Activated T-helper 1 cell treated with anti-CD3 and anti-CD28 coated beads, Interleukin-12 subunit alpha, Interleukin-12 subunit beta, Interleukin-2, Interleukin-4 antibody, amounts not matched to agents 30 ng/mL and 10 ng/mL and 1 ng/mL, durations not matched to agents 14 hours and 24 hours and 36 hours (primary cell): ENCODE data around the gene IFNAR2. TPM values are rescaled to one million over a fixed set of nuclear protein-coding genes. Genes with fewer than 3 reads are reported as not detected.
A peak's percentile ranks its signal among the peaks of the same experiment; 100 is the strongest.

Experiments
- DNase-seq: peaks from one replicate; pipeline ENCODE4 v3.0.0; 2021; ENCODE audit warnings: low spot score
- H3K27ac Mint-ChIP-seq: one replicate; pipeline ENCODE4 v1.8.0; 2021; ENCODE audit warnings: mild to moderate bottlenecking, mixed read lengths
- H3K27me3 Mint-ChIP-seq: one replicate; pipeline ENCODE4 v1.8.0; 2022; ENCODE audit warnings: mild to moderate bottlenecking, moderate library complexity, mixed read lengths; ENCODE audit not compliant: insufficient read depth
- H3K36me3 Mint-ChIP-seq: one replicate; pipeline ENCODE4 v1.8.0; 2021; ENCODE audit warnings: low read depth, mixed read lengths
- H3K4me1 Mint-ChIP-seq: one replicate; pipeline ENCODE4 v1.8.0; 2021; ENCODE audit warnings: low read depth, mixed read lengths
- H3K4me3 Mint-ChIP-seq: one replicate; pipeline ENCODE4 v1.8.0; 2021; ENCODE audit warnings: mild to moderate bottlenecking, moderate library complexity, mixed read lengths
- H3K9me3 Mint-ChIP-seq: one replicate; pipeline ENCODE4 v1.8.0; 2021; ENCODE audit warnings: mixed read lengths
- intact Hi-C: fragments of 100-400 bp; cut with micrococcal nuclease; formaldehyde crosslinking; loops from one replicate; pipeline ENCODE4 v1.15.1; 2024
- total RNA-seq: library from RNA; stranded (reverse); gene quantifications from 2 replicates; pipeline ENCODE4 v1.2.3, GENCODE V29; 2022

Gene IFNAR2
- total RNA-seq: 33.3 and 33.5 TPM in 2 replicates

GRCh38 chr21:33229784-33230544, at the start of gene IFNAR2:
Gene IFNAR2, plus strand, starts transcription at chr21:33229938. Its CDS starts 11,985 bp downstream, at chr21:33241923.
- peaks cover 23% of the 10 kb centered on the region for H3K36me3 Mint-ChIP-seq
- DNase-seq: peak; percentile 68
- peak within 1 kb of the TSS; percentile 88 for H3K4me3 Mint-ChIP-seq
- intact Hi-C loops: loop anchor here (1.0 to 5.0 kb wide), 5 partner anchors 8 to 738 kb away; partner anchors contain the start of genes GART and SON
- no peaks in the 10 kb centered on the region for H3K9me3 Mint-ChIP-seq
- peak within 1 kb of the TSS; percentile 87 for H3K27ac Mint-ChIP-seq
- peaks cover 49% of the 10 kb centered on the region for H3K4me1 Mint-ChIP-seq
- H3K27me3 Mint-ChIP-seq: peaks cover 5% of the 10 kb centered on the region

- DNase-seq: no peak
- peak overlapping the region; percentile 30 for H3K4me3 Mint-ChIP-seq
- intact Hi-C loops: no loop called here
- H3K36me3 Mint-ChIP-seq: no peaks in the 10 kb centered on the region
- peak overlapping the region; percentile 57 for H3K27ac Mint-ChIP-seq
- H3K27me3 Mint-ChIP-seq: peaks cover 2% of the 10 kb centered on the region
- peaks cover 16% of the 10 kb centered on the region for H3K4me1 Mint-ChIP-seq
- no peaks in the 10 kb centered on the region for H3K9me3 Mint-ChIP-seq
These were observed 43.9 kb upstream of the IFNAR2 start for GRCh38 chr21:33185852-33186251.

GRCh38 chr21:33187276-33187675, 42.5 kb upstream of the IFNAR2 start:
- no peak for DNase-seq
- no peak overlapping the region for H3K4me3 Mint-ChIP-seq
- no peaks in the 10 kb centered on the region for H3K9me3 Mint-ChIP-seq
- H3K4me1 Mint-ChIP-seq: peaks cover 16% of the 10 kb centered on the region
- peaks cover 6% of the 10 kb centered on the region for H3K27me3 Mint-ChIP-seq
- H3K36me3 Mint-ChIP-seq: no peaks in the 10 kb centered on the region
- intact Hi-C loops: no loop called here
- no peak overlapping the region for H3K27ac Mint-ChIP-seq

- peaks cover 6% of the 10 kb centered on the region for H3K27me3 Mint-ChIP-seq
- no peak overlapping the region for H3K27ac Mint-ChIP-seq
- no peak for DNase-seq
- intact Hi-C loops: no loop called here
- no peaks in the 10 kb centered on the region for H3K36me3 Mint-ChIP-seq
- no peak overlapping the region for H3K4me3 Mint-ChIP-seq
- H3K9me3 Mint-ChIP-seq: no peaks in the 10 kb centered on the region
- peaks cover 16% of the 10 kb centered on the region for H3K4me1 Mint-ChIP-seq
These were observed 40.5 kb upstream of the IFNAR2 start for GRCh38 chr21:33189237-33189636.

- H3K27me3 Mint-ChIP-seq: peaks cover 7% of the 10 kb centered on the region
- no peak for DNase-seq
- intact Hi-C loops: no loop called here
- H3K4me3 Mint-ChIP-seq: no peak overlapping the region
- H3K36me3 Mint-ChIP-seq: no peaks in the 10 kb centered on the region
- H3K4me1 Mint-ChIP-seq: peaks cover 16% of the 10 kb centered on the region
- H3K27ac Mint-ChIP-seq: no peak overlapping the region
- no peaks in the 10 kb centered on the region for H3K9me3 Mint-ChIP-seq
These were observed 39.9 kb upstream of the IFNAR2 start for GRCh38 chr21:33189824-33190223.

GRCh38 chr21:33196941-33197374, 32.8 kb upstream of the IFNAR2 start:
- Mint-ChIP-seq H3K9me3 (no peaks in the 10 kb centered on the region), H3K36me3 (no peaks in the 10 kb centered on the region), H3K27ac (no peak overlapping the region), H3K4me3 (no peak overlapping the region), H3K4me1 (peaks cover 12% of the 10 kb centered on the region), H3K27me3 (peaks cover 28% of the 10 kb centered on the region)
- intact Hi-C loops: loop anchor here (1.0 to 5.0 kb wide), 5 partner anchors 64 to 410 kb away; no protein-coding TSS in a partner anchor
- DNase-seq: peak; percentile 31

- H3K9me3 Mint-ChIP-seq: no peaks in the 10 kb centered on the region
- H3K4me1 Mint-ChIP-seq: peaks cover 12% of the 10 kb centered on the region
- H3K36me3 Mint-ChIP-seq: no peaks in the 10 kb centered on the region
- H3K27ac Mint-ChIP-seq: no peak overlapping the region
- H3K27me3 Mint-ChIP-seq: peaks cover 28% of the 10 kb centered on the region
- DNase-seq: no peak
- H3K4me3 Mint-ChIP-seq: no peak overlapping the region
- intact Hi-C loops: loop anchor here (1.0 to 5.0 kb wide), 5 partner anchors 65 to 410 kb away; no protein-coding TSS in a partner anchor
These were observed 32.2 kb upstream of the IFNAR2 start for GRCh38 chr21:33197496-33197895.

GRCh38 chr21:33198346-33199099, 31.2 kb upstream of the IFNAR2 start:
- intact Hi-C loops: loop anchor here (1.0 to 5.0 kb wide), 4 partner anchors 68 to 409 kb away; partner anchors contain the start of gene IL10RB

GRCh38 chr21:33199100-33199464, 30.7 kb upstream of the IFNAR2 start:
- Mint-ChIP-seq H3K27ac (no peak overlapping the region), H3K36me3 (no peaks in the 10 kb centered on the region), H3K9me3 (no peaks in the 10 kb centered on the region), H3K4me3 (no peak overlapping the region), H3K4me1 (peaks cover 24% of the 10 kb centered on the region), H3K27me3 (peaks cover 28% of the 10 kb centered on the region)
- no peak for DNase-seq
- intact Hi-C loops: loop anchor here (1.0 to 5.0 kb wide), 4 partner anchors 67 to 408 kb away; partner anchors contain the start of gene IL10RB

More at GRCh38 chr21:33198346-33199099, 31.2 kb upstream of the IFNAR2 start:
- peaks cover 28% of the 10 kb centered on the region for H3K27me3 Mint-ChIP-seq
- no peak overlapping the region for H3K4me3 Mint-ChIP-seq
- H3K4me1 Mint-ChIP-seq: peaks cover 18% of the 10 kb centered on the region
- H3K27ac Mint-ChIP-seq: no peak overlapping the region
- DNase-seq: no peak
- no peaks in the 10 kb centered on the region for H3K9me3 Mint-ChIP-seq
- no peaks in the 10 kb centered on the region for H3K36me3 Mint-ChIP-seq

GRCh38 chr21:33199516-33200217, 30.1 kb upstream of the IFNAR2 start:
- H3K27me3 Mint-ChIP-seq: peaks cover 28% of the 10 kb centered on the region
- H3K4me1 Mint-ChIP-seq: peaks cover 27% of the 10 kb centered on the region
- H3K4me3 Mint-ChIP-seq: no peak overlapping the region
- peak; percentile 67 for DNase-seq
- H3K36me3 Mint-ChIP-seq: no peaks in the 10 kb centered on the region
- H3K9me3 Mint-ChIP-seq: no peaks in the 10 kb centered on the region
- no peak overlapping the region for H3K27ac Mint-ChIP-seq
- intact Hi-C loops: loop anchor here (1.0 to 5.0 kb wide), 6 partner anchors 67 to 408 kb away; partner anchors contain the start of genes IFNAR1 and IL10RB

- Mint-ChIP-seq H3K27ac (no peak overlapping the region), H3K27me3 (peaks cover 16% of the 10 kb centered on the region), H3K9me3 (no peaks in the 10 kb centered on the region), H3K36me3 (no peaks in the 10 kb centered on the region), H3K4me1 (peaks cover 35% of the 10 kb centered on the region), H3K4me3 (no peak overlapping the region)
- DNase-seq: no peak
- intact Hi-C loops: no loop called here
These were observed 27.8 kb upstream of the IFNAR2 start for GRCh38 chr21:33201956-33202355.

GRCh38 chr21:33202464-33203363, 27.0 kb upstream of the IFNAR2 start:
- peaks cover under 1% of the 10 kb centered on the region for H3K9me3 Mint-ChIP-seq
- peaks cover 33% of the 10 kb centered on the region for H3K4me1 Mint-ChIP-seq
- intact Hi-C loops: no loop called here
- H3K27me3 Mint-ChIP-seq: peaks cover 14% of the 10 kb centered on the region
- H3K36me3 Mint-ChIP-seq: peaks cover 3% of the 10 kb centered on the region
- no peak overlapping the region for H3K27ac Mint-ChIP-seq
- H3K4me3 Mint-ChIP-seq: no peak overlapping the region
- no peak for DNase-seq
